Panc1 (cell line): ENCODE data around the gene NTRK1. TPM values are rescaled to one million over a fixed set of nuclear protein-coding genes. Genes with fewer than 3 reads are reported as not detected.

ENCODE experiments used
- ATAC-seq: fragments of 200-7000 bp; cut with Tn5 transposase; 2 replicates; pipeline ENCODE4 v1.9.1; 2020; ENCODE audit warnings: mild to moderate bottlenecking, moderate library complexity
- BruUV-seq: library from RNA; stranded (reverse); fragments of 400-500 nt; replicated peaks from 2 replicates; lab custom pipeline; 2021; lab: Mats Ljungman, UMichigan
- CTCF ChIA-PET: fragments of 300-600 bp; sonication (Branson Sonifier 250); formaldehyde crosslinking; loops from one replicate; lab custom pipeline; 2022; ENCODE audit warnings: antibody characterized with exemption; lab: Charles Lee
- POLR2A ChIA-PET: fragments of 300-600 bp; sonication (Branson Sonifier 250); formaldehyde crosslinking; loops from one replicate; lab custom pipeline; 2022; ENCODE audit warnings: antibody characterized with exemption; lab: Charles Lee
- DNase-seq: peaks from one replicate; pipeline ENCODE4 v3.0.0-alpha.2; 2010; ENCODE audit warnings: low read depth, low spot score
- H3K27ac ChIP-seq: 2 replicates; pipeline ENCODE4 v1.5.1; 2011; ENCODE audit warnings: mild to moderate bottlenecking, low read length, inconsistent platforms
- H3K27me3 ChIP-seq: fragments of 200-500 bp; sonication (Bioruptor generic); 2 replicates; pipeline ENCODE4 v1.6.0; 2014; ENCODE audit warnings: low read length, inconsistent platforms; ENCODE audit not compliant: control insufficient read depth, insufficient read depth
- H3K36me3 ChIP-seq: fragments of 200-500 bp; sonication (Bioruptor generic); 2 replicates; pipeline ENCODE4 v1.5.1; 2014; ENCODE audit warnings: inconsistent platforms, mild to moderate bottlenecking, low read length, moderate library complexity; ENCODE audit not compliant: control insufficient read depth, insufficient read depth
- H3K4me1 ChIP-seq: 2 replicates; pipeline ENCODE4 v1.5.1; 2011; ENCODE audit warnings: inconsistent platforms, mild to moderate bottlenecking, low read length, moderate library complexity; ENCODE audit not compliant: control insufficient read depth, insufficient read depth
- H3K4me3 ChIP-seq, 2 experiments: 2 replicates each; pipeline ENCODE4 v1.5.1; 2011 to 2012; ENCODE audit warnings: low read depth in 2 of 2, low read length in 2 of 2, mild to moderate bottlenecking in 2 of 2, inconsistent platforms in 1 of 2, moderate library complexity in 1 of 2
- H3K9me3 ChIP-seq: fragments of 200-500 bp; sonication (Bioruptor generic); 2 replicates; pipeline ENCODE4 v1.5.1; 2014; ENCODE audit warnings: low read depth, mild to moderate bottlenecking, inconsistent platforms, low read length, moderate library complexity; ENCODE audit not compliant: control insufficient read depth, insufficient read depth
- POLR2AphosphoS5 ChIP-seq: IDR thresholded peaks from 2 replicates; pipeline ENCODE4 v1.6.1; 2012; ENCODE audit warnings: mild to moderate bottlenecking, low read depth, low read length, moderate library complexity
- SIN3A ChIP-seq: IDR thresholded peaks from 2 replicates; pipeline ENCODE4 v1.6.1; 2012; ENCODE audit warnings: low read depth, mild to moderate bottlenecking, low read length, moderate library complexity, borderline replicate concordance; ENCODE audit not compliant: insufficient read depth
- TCF7L2 ChIP-seq: IDR thresholded peaks from 2 replicates; pipeline ENCODE4 v1.6.1; 2011; ENCODE audit warnings: mild to moderate bottlenecking, low read depth, low read length, inconsistent platforms
- in situ Hi-C: cut with HindIII; loops from 2 replicates; pipeline ENCODE4 v1.10.0; 2016; ENCODE audit warnings: low sequenced_read_pairs, low pct_unique_long_range_greater_than_20kb
- intact Hi-C: fragments of 100-400 bp; cut with micrococcal nuclease; formaldehyde crosslinking; loops from one replicate; pipeline ENCODE4 v1.10.0; 2022; ENCODE audit not compliant: unreplicated experiment
- total RNA-seq: library from RNA; stranded (reverse); gene quantifications from one replicate; pipeline ENCODE4 v1.2.1, GENCODE V29; 2021; ENCODE audit not compliant: unreplicated experiment
- TF ChIP-seq, protein P1 (sequence below): fragments of 450-650 bp; IDR thresholded peaks from 2 replicates; pipeline ENCODE4 v1.5.1; 2017; ENCODE audit warnings: mild to moderate bottlenecking
- TF ChIP-seq, protein P2 (sequence below), 2 experiments: IDR thresholded peaks; 2 replicates each; pipeline ENCODE4 v1.6.1; 2011 to 2012; ENCODE audit warnings: low read depth in 2 of 2, control low read depth in 1 of 2, low read length in 1 of 2, mild to moderate bottlenecking in 1 of 2, moderate library complexity in 1 of 2; ENCODE audit not compliant: insufficient read depth in 1 of 2

Gene NTRK1
- total RNA-seq, 1 experiment from 2014 or later: 0.21 TPM

DNA sequence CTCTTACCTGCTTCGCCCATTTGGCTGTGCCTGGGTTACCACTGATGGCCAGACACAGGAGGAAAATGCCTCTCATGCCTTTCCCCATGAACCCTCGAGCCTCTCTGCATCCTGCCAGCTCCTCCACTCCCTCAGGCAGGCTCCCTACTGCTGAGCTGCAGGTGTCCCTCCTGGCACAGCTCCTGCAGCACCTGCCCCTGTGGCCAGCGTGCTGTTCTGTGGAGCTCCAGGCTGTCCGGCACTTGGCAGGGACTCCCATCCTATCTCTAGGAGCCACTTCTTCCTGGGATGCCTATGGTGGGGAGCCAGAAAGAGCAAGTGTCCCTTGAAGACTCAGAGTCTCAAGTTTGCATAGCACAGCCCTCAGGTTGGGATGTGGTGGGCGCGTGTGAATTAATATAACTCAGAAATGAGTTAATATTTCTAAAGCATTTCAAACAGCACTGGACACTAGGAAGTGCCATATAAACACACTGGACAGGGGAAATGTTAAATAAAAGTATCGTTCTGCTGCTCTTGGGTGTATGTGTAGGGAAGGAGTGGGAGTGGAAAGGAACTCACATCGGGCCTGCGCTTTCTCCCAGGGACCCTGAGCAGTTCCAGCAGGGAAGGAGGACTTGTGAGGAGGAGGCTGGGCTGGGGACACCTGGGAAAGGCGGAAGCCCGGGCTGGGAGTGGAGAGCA is 62.5 kb downstream of the NTRK1 start:
- in situ Hi-C loops (no loop called here), intact Hi-C loops (loop anchor here (10.0 kb wide), 1 partner anchor 68 kb away; the partner anchor contains the start of gene INSRR)
- DNase-seq (no peak), ATAC-seq (no peak)
- ChIA-PET POLR2A (no interaction called here), CTCF (interaction anchor here (1.0 to 1.4 kb wide), 2 partner anchors 31 to 109 kb away, joined by 3 to 7 read pairs; no protein-coding TSS in a partner anchor)
- peaks cover 6% of the 10 kb centered on the region; the same call in 1 of the 2 replicates for H3K4me1 ChIP-seq
- H3K27me3 ChIP-seq: no peaks in the 10 kb centered on the region
- no peaks in the 10 kb centered on the region for H3K9me3 ChIP-seq
- TF ChIP-seq TCF7L2 (no peak), SIN3A (no peak)
- TF ChIP-seq, protein P1, sequence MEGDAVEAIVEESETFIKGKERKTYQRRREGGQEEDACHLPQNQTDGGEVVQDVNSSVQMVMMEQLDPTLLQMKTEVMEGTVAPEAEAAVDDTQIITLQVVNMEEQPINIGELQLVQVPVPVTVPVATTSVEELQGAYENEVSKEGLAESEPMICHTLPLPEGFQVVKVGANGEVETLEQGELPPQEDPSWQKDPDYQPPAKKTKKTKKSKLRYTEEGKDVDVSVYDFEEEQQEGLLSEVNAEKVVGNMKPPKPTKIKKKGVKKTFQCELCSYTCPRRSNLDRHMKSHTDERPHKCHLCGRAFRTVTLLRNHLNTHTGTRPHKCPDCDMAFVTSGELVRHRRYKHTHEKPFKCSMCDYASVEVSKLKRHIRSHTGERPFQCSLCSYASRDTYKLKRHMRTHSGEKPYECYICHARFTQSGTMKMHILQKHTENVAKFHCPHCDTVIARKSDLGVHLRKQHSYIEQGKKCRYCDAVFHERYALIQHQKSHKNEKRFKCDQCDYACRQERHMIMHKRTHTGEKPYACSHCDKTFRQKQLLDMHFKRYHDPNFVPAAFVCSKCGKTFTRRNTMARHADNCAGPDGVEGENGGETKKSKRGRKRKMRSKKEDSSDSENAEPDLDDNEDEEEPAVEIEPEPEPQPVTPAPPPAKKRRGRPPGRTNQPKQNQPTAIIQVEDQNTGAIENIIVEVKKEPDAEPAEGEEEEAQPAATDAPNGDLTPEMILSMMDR: no peak
- TF ChIP-seq, protein P2, sequence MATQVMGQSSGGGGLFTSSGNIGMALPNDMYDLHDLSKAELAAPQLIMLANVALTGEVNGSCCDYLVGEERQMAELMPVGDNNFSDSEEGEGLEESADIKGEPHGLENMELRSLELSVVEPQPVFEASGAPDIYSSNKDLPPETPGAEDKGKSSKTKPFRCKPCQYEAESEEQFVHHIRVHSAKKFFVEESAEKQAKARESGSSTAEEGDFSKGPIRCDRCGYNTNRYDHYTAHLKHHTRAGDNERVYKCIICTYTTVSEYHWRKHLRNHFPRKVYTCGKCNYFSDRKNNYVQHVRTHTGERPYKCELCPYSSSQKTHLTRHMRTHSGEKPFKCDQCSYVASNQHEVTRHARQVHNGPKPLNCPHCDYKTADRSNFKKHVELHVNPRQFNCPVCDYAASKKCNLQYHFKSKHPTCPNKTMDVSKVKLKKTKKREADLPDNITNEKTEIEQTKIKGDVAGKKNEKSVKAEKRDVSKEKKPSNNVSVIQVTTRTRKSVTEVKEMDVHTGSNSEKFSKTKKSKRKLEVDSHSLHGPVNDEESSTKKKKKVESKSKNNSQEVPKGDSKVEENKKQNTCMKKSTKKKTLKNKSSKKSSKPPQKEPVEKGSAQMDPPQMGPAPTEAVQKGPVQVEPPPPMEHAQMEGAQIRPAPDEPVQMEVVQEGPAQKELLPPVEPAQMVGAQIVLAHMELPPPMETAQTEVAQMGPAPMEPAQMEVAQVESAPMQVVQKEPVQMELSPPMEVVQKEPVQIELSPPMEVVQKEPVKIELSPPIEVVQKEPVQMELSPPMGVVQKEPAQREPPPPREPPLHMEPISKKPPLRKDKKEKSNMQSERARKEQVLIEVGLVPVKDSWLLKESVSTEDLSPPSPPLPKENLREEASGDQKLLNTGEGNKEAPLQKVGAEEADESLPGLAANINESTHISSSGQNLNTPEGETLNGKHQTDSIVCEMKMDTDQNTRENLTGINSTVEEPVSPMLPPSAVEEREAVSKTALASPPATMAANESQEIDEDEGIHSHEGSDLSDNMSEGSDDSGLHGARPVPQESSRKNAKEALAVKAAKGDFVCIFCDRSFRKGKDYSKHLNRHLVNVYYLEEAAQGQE (IDR thresholded peaks at IDR 0.05; ENCODE audit: insufficient read depth in 1 of 2, low read depth in 2 of 2, low read length in 1 of 2): no peak
- no peak overlapping the region for H3K4me3 ChIP-seq
- no peak overlapping the region for H3K27ac ChIP-seq
- BruUV-seq: no TSS peak
- no peaks in the 10 kb centered on the region for H3K36me3 ChIP-seq

DNA sequence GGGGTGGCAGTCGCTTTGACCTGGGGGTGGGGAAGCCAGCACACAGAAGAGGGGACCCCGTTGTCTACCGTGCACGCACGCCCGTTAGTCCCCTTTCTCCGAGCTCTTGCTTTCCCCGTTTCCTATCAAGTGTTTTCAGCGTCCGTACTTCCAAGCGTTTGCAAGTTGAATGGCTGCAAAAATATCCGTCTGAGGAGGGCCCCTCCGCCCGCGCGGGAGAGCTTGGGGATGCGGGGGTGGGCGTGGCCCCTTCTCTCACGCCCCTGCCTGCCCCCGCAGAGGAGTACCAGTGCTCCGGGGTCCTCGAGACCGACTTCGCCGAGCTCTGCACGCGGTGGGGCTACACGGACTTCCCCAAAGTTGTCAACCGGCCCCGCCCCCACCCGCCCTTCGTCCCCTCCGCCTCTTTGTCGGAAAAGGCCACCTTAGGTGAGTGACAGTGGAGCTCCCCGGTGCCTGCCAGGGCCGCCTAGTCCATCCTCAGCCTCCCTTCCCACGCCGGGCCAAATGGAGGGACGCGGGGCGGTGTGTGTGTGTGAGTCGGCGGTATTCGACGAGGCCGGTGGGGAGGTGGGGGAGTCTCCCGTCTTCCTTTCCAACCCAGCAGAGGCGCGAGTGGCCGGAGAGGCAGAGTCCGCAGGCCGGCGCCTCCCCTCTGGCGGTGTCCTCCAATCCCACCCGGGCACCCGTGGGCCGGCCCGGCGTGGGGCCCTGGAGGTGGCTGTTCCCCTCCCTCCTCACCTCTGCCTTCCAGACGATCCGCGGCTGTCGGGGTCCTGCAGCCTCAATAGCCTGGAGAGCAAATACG is 63.2 kb downstream of the NTRK1 start:
- no peak overlapping the region for H3K4me3 ChIP-seq
- in situ Hi-C loops: no loop called here
- ChIA-PET CTCF (interaction anchor here (0.5 to 1.4 kb wide), 3 partner anchors 32 to 462 kb away, joined by 3 to 7 read pairs (median 5); no protein-coding TSS in a partner anchor), POLR2A (no interaction called here)
- TF ChIP-seq SIN3A (no peak), POLR2AphosphoS5 (no peak), TCF7L2 (no peak)
- TF ChIP-seq, protein P1: no peak
- TF ChIP-seq, protein P2 (IDR thresholded peaks at IDR 0.05; ENCODE audit: insufficient read depth in 1 of 2, low read depth in 2 of 2, low read length in 1 of 2): no peak
- H3K27ac ChIP-seq: no peak overlapping the region
- H3K27me3 ChIP-seq: no peaks in the 10 kb centered on the region
- BruUV-seq: no TSS peak
- H3K36me3 ChIP-seq: no peaks in the 10 kb centered on the region
- no peaks in the 10 kb centered on the region for H3K9me3 ChIP-seq
- peaks cover 6% of the 10 kb centered on the region; the same call in 1 of the 2 replicates for H3K4me1 ChIP-seq
- no peak for ATAC-seq
- intact Hi-C loops: loop anchor here (10.0 kb wide), 1 partner anchor 69 kb away; the partner anchor contains the start of gene INSRR
- DNase-seq: no peak
